Gastrocnemius medialis (tissue), 4 donors: ENCODE measurements around the gene LACRT.

Experiments used
- CTCF ChIP-seq, 5 experiments: fragments of 450-650 bp in 3 of 5; fragments of 200-600 bp in 2 of 5; sonication (generic) in 2 of 5; IDR thresholded peaks in 4 of 5; conservative IDR thresholded peaks in 1 of 5; 1 replicate in 4 of 5; 2 replicates in 1 of 5; pipeline ENCODE4 v1.5.1; 2016 to 2019; ENCODE audit warnings: antibody characterized with exemption in 5 of 5, mild to moderate bottlenecking in 3 of 5, moderate library complexity in 3 of 5
- POLR2A ChIP-seq, 2 donors: fragments of 450-650 bp; IDR thresholded peaks; one replicate each; pipeline ENCODE4 v1.6.1; 2017; ENCODE audit warnings: antibody characterized with exemption in 2 of 2, mild to moderate bottlenecking in 2 of 2, moderate library complexity in 2 of 2

GRCh38 chr12:54586620-54587019 is 48.1 kb downstream of the LACRT start:
- TF ChIP-seq POLR2A (IDR thresholded peaks at IDR 0.05): no peak
- no peak for TF ChIP-seq CTCF (IDR thresholded peaks at IDR 0.05 in 4 of 5, conservative IDR thresholded peaks at IDR 0.05 in 1 of 5)
